PC-3 (cell line): ENCODE results near the gene SH3RF1. TPM values are rescaled to one million over a fixed set of nuclear protein-coding genes. Genes with fewer than 3 reads are reported as not detected.

Experiments
- ATAC-seq: fragments of 200-7000 bp; cut with Tn5 transposase; 2 replicates; pipeline ENCODE4 v1.9.1; 2020; ENCODE audit warnings: mild to moderate bottlenecking, moderate library complexity
- BruUV-seq: library from RNA; stranded (reverse); fragments of 400-500 nt; replicated peaks from 2 replicates; lab custom pipeline; 2021; lab: Mats Ljungman, UMichigan
- CTCF ChIA-PET: fragments of 300-600 bp; sonication (Branson Sonifier 250); formaldehyde crosslinking; loops from one replicate; lab custom pipeline; 2022; ENCODE audit warnings: antibody characterized with exemption; lab: Charles Lee
- POLR2A ChIA-PET: fragments of 300-600 bp; sonication (Branson Sonifier 250); formaldehyde crosslinking; loops from one replicate; lab custom pipeline; 2022; ENCODE audit warnings: antibody characterized with exemption; ENCODE audit not compliant: unreplicated experiment; lab: Charles Lee
- DNase-seq: peaks from one replicate; pipeline ENCODE4 v3.0.0-alpha.2; 2015
- H2AFZ ChIP-seq: fragments of 300-600 bp; sonication (generic); 2 replicates; pipeline ENCODE4 v1.6.0; 2016; ENCODE audit warnings: antibody characterized with exemption, low read length
- H3F3A ChIP-seq: fragments of 300-600 bp; sonication (generic); one replicate; pipeline ENCODE4 v1.6.0; 2017; ENCODE audit warnings: antibody characterized with exemption, low read length, control low read depth, mild to moderate bottlenecking; ENCODE audit not compliant: unreplicated experiment
- H3K27ac ChIP-seq: fragments of 300-600 bp; sonication (generic); 2 replicates; pipeline ENCODE4 v1.5.1; 2016; ENCODE audit warnings: mild to moderate bottlenecking, low read length
- H3K27me3 ChIP-seq: fragments of 300-600 bp; sonication (generic); 2 replicates; pipeline ENCODE4 v1.6.1; 2016; ENCODE audit warnings: low read length, mixed read lengths
- H3K36me3 ChIP-seq: fragments of 300-600 bp; sonication (generic); 2 replicates; pipeline ENCODE4 v1.6.1; 2016; ENCODE audit warnings: low read depth, mixed run types, low read length, mixed read lengths
- H3K4me1 ChIP-seq: fragments of 300-600 bp; sonication (generic); 2 replicates; pipeline ENCODE4 v1.5.1; 2016; ENCODE audit warnings: low read length; ENCODE audit not compliant: insufficient read depth
- H3K4me2 ChIP-seq: fragments of 300-600 bp; sonication (generic); 2 replicates; pipeline ENCODE4 v1.6.0; 2016; ENCODE audit warnings: low read length
- H3K4me3 ChIP-seq: fragments of 300-600 bp; sonication (generic); 2 replicates; pipeline ENCODE4 v1.5.1; 2016; ENCODE audit warnings: mild to moderate bottlenecking, low read length, mixed read lengths
- H3K79me2 ChIP-seq: fragments of 300-600 bp; sonication (generic); 2 replicates; pipeline ENCODE4 v1.6.1; 2017; ENCODE audit warnings: low read length, mixed read lengths
- H3K9ac ChIP-seq: fragments of 300-600 bp; sonication (generic); 2 replicates; pipeline ENCODE4 v1.6.0; 2016; ENCODE audit warnings: mild to moderate bottlenecking, low read length
- H3K9me2 ChIP-seq: fragments of 300-600 bp; sonication (generic); replicated peaks from 2 replicates; pipeline ENCODE4 v1.6.1; 2016; ENCODE audit warnings: mixed run types, low read length, mixed read lengths
- H3K9me3 ChIP-seq: fragments of 300-600 bp; sonication (generic); 2 replicates; pipeline ENCODE4 v1.6.1; 2016; ENCODE audit warnings: low read length, mixed read lengths
- H4K20me1 ChIP-seq: fragments of 300-600 bp; sonication (generic); 2 replicates; pipeline ENCODE4 v1.6.1; 2016; ENCODE audit warnings: low read length, mixed read lengths
- EZH2 ChIP-seq: fragments of 300-600 bp; sonication (generic); IDR thresholded peaks from one replicate; pipeline ENCODE4 v1.6.1; 2017; ENCODE audit warnings: antibody characterized with exemption, mild to moderate bottlenecking, low read length; ENCODE audit not compliant: unreplicated experiment
- EZH2phosphoT487 ChIP-seq: fragments of 300-600 bp; sonication (generic); IDR thresholded peaks from 2 replicates; pipeline ENCODE4 v1.6.1; 2018; ENCODE audit warnings: mild to moderate bottlenecking, antibody characterized with exemption, low read length, borderline replicate concordance
- intact Hi-C: fragments of 100-400 bp; cut with micrococcal nuclease; formaldehyde crosslinking; loops from 2 replicates; pipeline ENCODE4 v1.9.0; 2023
- total RNA-seq: library from RNA; depleted of rRNA; stranded (reverse); fragments of >200 nt; gene quantifications from 2 replicates; pipeline ENCODE4 v1.2.3, GENCODE V29; 2014
- TF ChIP-seq, protein P1 (sequence below): fragments of 300-600 bp; sonication (generic); conservative IDR thresholded peaks from 2 replicates; pipeline ENCODE4 v1.5.1; 2017; ENCODE audit warnings: antibody characterized with exemption, low read depth, mild to moderate bottlenecking, low read length

The SH3RF1 gene
- total RNA-seq, 1 experiment from 2014 or later: 21.0 TPM

DNA sequence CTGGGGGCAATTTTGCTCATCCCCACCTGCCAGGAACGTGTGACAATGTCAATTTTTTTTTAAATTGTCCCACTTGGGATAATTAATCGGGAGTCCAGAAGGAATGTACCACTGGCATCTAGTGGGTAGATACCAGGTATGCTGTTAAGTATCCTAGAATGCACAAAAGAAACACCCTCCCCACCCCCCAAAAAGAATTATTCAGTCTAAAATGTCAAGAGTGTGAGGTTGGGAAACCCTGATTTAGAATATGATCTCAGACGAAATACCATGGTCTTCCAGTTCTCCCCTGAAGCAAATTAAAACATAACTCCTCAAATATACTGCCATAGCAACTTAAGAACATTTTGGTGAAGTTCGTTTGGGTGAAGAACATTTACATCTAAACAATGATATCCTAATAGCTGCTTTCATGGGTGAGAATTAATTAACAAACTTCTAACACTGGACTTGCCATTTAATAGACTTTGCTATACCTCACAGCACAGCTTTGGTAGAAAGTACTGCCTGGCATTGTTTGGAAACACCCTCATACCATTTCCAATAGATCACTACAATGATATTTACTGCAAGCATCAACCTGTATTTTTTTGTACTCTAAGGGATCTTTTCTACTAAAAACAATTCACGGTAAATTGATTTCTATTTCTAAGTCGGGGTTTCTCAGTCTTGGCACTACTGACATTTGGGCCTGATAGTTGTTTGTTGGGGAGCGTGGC lies 36.5 kb downstream of the SH3RF1 start:
- Histone ChIP-seq H3K27me3 (no peaks in the 10 kb centered on the region), H3K4me1 (peaks cover 41% of the 10 kb centered on the region), H4K20me1 (peaks cover 10% of the 10 kb centered on the region), H3K9me2 (no peaks in the 10 kb centered on the region), H3F3A (peaks cover 5% of the 10 kb centered on the region), H2AFZ (no peak overlapping the region), H3K9ac (no peak overlapping the region), H3K79me2 (peaks cover 93% of the 10 kb centered on the region), H3K9me3 (no peaks in the 10 kb centered on the region), H3K27ac (no peak overlapping the region), H3K4me3 (no peak overlapping the region), H3K36me3 (peaks cover 7% of the 10 kb centered on the region), H3K4me2 (no peak overlapping the region)
- ATAC-seq (no peak), DNase-seq (no peak)
- ChIA-PET POLR2A (no interaction called here), CTCF (no interaction called here)
- intact Hi-C loops: no loop called here
- TF ChIP-seq EZH2 (no peak), EZH2phosphoT487 (no peak)
- TF ChIP-seq, protein P1, sequence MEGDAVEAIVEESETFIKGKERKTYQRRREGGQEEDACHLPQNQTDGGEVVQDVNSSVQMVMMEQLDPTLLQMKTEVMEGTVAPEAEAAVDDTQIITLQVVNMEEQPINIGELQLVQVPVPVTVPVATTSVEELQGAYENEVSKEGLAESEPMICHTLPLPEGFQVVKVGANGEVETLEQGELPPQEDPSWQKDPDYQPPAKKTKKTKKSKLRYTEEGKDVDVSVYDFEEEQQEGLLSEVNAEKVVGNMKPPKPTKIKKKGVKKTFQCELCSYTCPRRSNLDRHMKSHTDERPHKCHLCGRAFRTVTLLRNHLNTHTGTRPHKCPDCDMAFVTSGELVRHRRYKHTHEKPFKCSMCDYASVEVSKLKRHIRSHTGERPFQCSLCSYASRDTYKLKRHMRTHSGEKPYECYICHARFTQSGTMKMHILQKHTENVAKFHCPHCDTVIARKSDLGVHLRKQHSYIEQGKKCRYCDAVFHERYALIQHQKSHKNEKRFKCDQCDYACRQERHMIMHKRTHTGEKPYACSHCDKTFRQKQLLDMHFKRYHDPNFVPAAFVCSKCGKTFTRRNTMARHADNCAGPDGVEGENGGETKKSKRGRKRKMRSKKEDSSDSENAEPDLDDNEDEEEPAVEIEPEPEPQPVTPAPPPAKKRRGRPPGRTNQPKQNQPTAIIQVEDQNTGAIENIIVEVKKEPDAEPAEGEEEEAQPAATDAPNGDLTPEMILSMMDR: no peak
- no TSS peak for BruUV-seq

DNA sequence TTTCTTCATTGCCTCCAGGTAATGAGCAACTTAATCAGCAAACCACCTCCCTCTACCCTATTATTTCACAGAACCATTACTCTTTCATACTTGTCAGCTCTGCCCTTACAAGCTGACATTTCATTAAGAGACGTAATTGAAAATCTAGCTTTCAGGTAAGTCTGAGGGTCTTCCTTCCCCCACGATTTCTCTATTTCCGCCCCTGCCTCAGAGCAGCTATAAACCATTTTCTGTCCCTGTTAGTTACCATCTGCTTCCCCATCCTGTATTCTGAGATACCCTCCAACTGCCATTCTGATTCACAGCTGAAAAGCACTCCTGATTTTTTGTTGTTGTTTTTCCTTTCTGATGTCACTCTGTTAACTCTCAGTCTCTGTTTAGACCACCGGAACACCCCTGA lies 37.1 kb downstream of the SH3RF1 start:
- no TSS peak for BruUV-seq
- no peaks in the 10 kb centered on the region for H3K9me2 ChIP-seq
- DNase-seq (no peak), ATAC-seq (no peak)
- intact Hi-C loops: no loop called here
- ChIA-PET CTCF (no interaction called here), POLR2A (no interaction called here)
- no peak overlapping the region for H2AFZ ChIP-seq
- no peaks in the 10 kb centered on the region for H3K9me3 ChIP-seq
- TF ChIP-seq, protein P1: no peak
- peaks cover 7% of the 10 kb centered on the region for H3K36me3 ChIP-seq
- H3K27ac ChIP-seq: no peak overlapping the region
- peaks cover 5% of the 10 kb centered on the region for H3F3A ChIP-seq
- no peaks in the 10 kb centered on the region for H3K27me3 ChIP-seq
- no peak overlapping the region for H3K4me3 ChIP-seq
- H3K4me2 ChIP-seq: no peak overlapping the region
- H4K20me1 ChIP-seq: peaks cover 10% of the 10 kb centered on the region
- peaks cover 93% of the 10 kb centered on the region for H3K79me2 ChIP-seq
- no peak overlapping the region for H3K9ac ChIP-seq
- peaks cover 41% of the 10 kb centered on the region for H3K4me1 ChIP-seq

DNA sequence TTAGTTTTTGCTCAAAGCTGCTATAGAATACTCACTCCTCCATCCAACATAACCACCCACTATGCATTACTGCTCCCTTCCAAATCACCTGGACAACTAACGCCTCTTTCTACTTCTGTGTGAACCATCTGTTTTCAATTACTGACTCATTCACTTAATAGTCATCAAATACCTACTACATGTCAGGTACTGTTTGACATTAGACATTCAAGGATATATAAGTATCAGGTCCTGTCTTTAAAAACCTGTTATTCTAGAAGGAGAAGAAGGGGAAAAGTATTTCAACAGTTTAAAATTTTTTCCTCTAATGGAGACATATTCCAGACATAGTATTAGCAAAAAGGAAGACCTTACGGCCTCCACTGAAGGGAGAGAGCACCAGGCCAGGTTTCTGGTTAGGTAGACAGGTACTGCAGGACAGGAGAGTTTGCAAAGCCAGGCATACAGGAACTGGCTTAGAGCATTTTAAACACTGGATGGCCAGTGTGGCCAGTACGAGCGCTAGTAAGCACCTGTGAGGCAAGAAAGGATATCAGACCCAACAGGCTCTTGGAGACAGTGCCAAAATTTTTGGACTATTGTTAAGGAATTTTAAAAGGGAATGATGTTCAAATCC lies 39.0 kb downstream of the SH3RF1 start:
- Histone ChIP-seq H3K4me2 (peak overlapping the region; percentile 7; the same call in 1 of the 2 replicates), H3K9ac (no peak overlapping the region), H4K20me1 (no peaks in the 10 kb centered on the region), H3K79me2 (peaks cover 93% of the 10 kb centered on the region), H3K27ac (peak overlapping the region; percentile 49; the same call in 1 of the 2 replicates), H3K4me1 (peaks cover 36% of the 10 kb centered on the region), H3K9me3 (no peaks in the 10 kb centered on the region), H3F3A (peaks cover 5% of the 10 kb centered on the region), H2AFZ (no peak overlapping the region), H3K27me3 (no peaks in the 10 kb centered on the region), H3K4me3 (no peak overlapping the region), H3K36me3 (peaks cover 9% of the 10 kb centered on the region), H3K9me2 (no peaks in the 10 kb centered on the region)
- ChIA-PET POLR2A (no interaction called here), CTCF (no interaction called here)
- no TSS peak for BruUV-seq
- peak; percentile 20; the same call in 1 of the 2 replicates for ATAC-seq
- intact Hi-C loops: no loop called here
- peak; percentile 60 for DNase-seq
- TF ChIP-seq, protein P1: no peak
- TF ChIP-seq EZH2phosphoT487 (no peak), EZH2 (no peak)
